ENCODE measurements around the gene TRMT6.

The TRMT6 gene

GRCh38 chr20:5977975-5978374 lies 27.6 kb upstream of the TRMT6 start:
- H3K9me3 ChIP-seq (ENCODE audit: control insufficient read depth, low read length) = no peaks in the 10 kb centered on the region
- peaks cover 64% of the 10 kb centered on the region for H3K36me3 ChIP-seq (ENCODE audit: control insufficient read depth, insufficient read depth, low read length)
- H3K4me1 ChIP-seq (ENCODE audit: control insufficient read depth, insufficient read depth, low read length, poor library complexity, severe bottlenecking) = no peaks in the 10 kb centered on the region
- H3K27ac ChIP-seq (ENCODE audit: low read depth, low read length, severe bottlenecking) = no peak overlapping the region
- H3K4me3 ChIP-seq (ENCODE audit: extremely low read depth, insufficient read depth, low read length, poor library complexity, severe bottlenecking) = no peak overlapping the region
- WGBS, 2 experiments (ENCODE audit: insufficient coverage in 2 of 2) = no CpG with 5 or more reads among the region's 1 CpG

- Histone ChIP-seq H3K9me3 (ENCODE audit: control insufficient read depth, low read length) (no peaks in the 10 kb centered on the region), H3K27ac (ENCODE audit: low read depth, low read length, severe bottlenecking) (no peak overlapping the region), H3K36me3 (ENCODE audit: control insufficient read depth, insufficient read depth, low read length) (peaks cover 67% of the 10 kb centered on the region), H3K4me1 (ENCODE audit: control insufficient read depth, insufficient read depth, low read length, poor library complexity, severe bottlenecking) (no peaks in the 10 kb centered on the region), H3K4me3 (ENCODE audit: extremely low read depth, insufficient read depth, low read length, poor library complexity, severe bottlenecking) (no peak overlapping the region)
- 95 to 100% methylated on average over 1 to 2 of the region's 2 CpGs for WGBS, 2 experiments (ENCODE audit: insufficient coverage in 2 of 2)
Measured at GRCh38 chr20:5977223-5977622, 26.9 kb upstream of the TRMT6 start.

GRCh38 chr20:5975778-5976177 lies 25.4 kb upstream of the TRMT6 start:
- H3K9me3 ChIP-seq (ENCODE audit: control insufficient read depth, low read length) = no peaks in the 10 kb centered on the region
- H3K36me3 ChIP-seq (ENCODE audit: control insufficient read depth, insufficient read depth, low read length) = peaks cover 64% of the 10 kb centered on the region
- 85 to 100% methylated on average over 1 to 2 of the region's 2 CpGs for WGBS, 2 experiments (ENCODE audit: insufficient coverage in 2 of 2)

GRCh38 chr20:5974531-5974930 lies 24.2 kb upstream of the TRMT6 start:
- Histone ChIP-seq H3K36me3 (ENCODE audit: control insufficient read depth, insufficient read depth, low read length) (peaks cover 66% of the 10 kb centered on the region), H3K27ac (ENCODE audit: low read depth, low read length, severe bottlenecking) (no peak overlapping the region), H3K4me1 (ENCODE audit: control insufficient read depth, insufficient read depth, low read length, poor library complexity, severe bottlenecking) (no peaks in the 10 kb centered on the region), H3K9me3 (ENCODE audit: control insufficient read depth, low read length) (no peaks in the 10 kb centered on the region), H3K4me3 (ENCODE audit: extremely low read depth, insufficient read depth, low read length, poor library complexity, severe bottlenecking) (no peak overlapping the region)
- 93 to 100% methylated on average over 1 of the region's 1 CpG for WGBS, 2 experiments (ENCODE audit: insufficient coverage in 2 of 2)

More at GRCh38 chr20:5975778-5976177, 25.4 kb upstream of the TRMT6 start:
- H3K27ac ChIP-seq (ENCODE audit: low read depth, low read length, severe bottlenecking) = no peak overlapping the region
- no peaks in the 10 kb centered on the region for H3K4me1 ChIP-seq (ENCODE audit: control insufficient read depth, insufficient read depth, low read length, poor library complexity, severe bottlenecking)
- no peak overlapping the region for H3K4me3 ChIP-seq (ENCODE audit: extremely low read depth, insufficient read depth, low read length, poor library complexity, severe bottlenecking)

- Histone ChIP-seq H3K36me3 (ENCODE audit: control insufficient read depth, insufficient read depth, low read length) (peaks cover 64% of the 10 kb centered on the region), H3K9me3 (ENCODE audit: control insufficient read depth, low read length) (no peaks in the 10 kb centered on the region), H3K27ac (ENCODE audit: low read depth, low read length, severe bottlenecking) (no peak overlapping the region), H3K4me1 (ENCODE audit: control insufficient read depth, insufficient read depth, low read length, poor library complexity, severe bottlenecking) (no peaks in the 10 kb centered on the region), H3K4me3 (ENCODE audit: extremely low read depth, insufficient read depth, low read length, poor library complexity, severe bottlenecking) (no peak overlapping the region)
- 97 to 100% methylated on average over 3 to 4 of the region's 4 CpGs for WGBS, 2 experiments (ENCODE audit: insufficient coverage in 2 of 2)
Measured at GRCh38 chr20:5973971-5974370, 23.6 kb upstream of the TRMT6 start.

- Histone ChIP-seq H3K9me3 (ENCODE audit: control insufficient read depth, low read length) (no peaks in the 10 kb centered on the region), H3K4me1 (ENCODE audit: control insufficient read depth, insufficient read depth, low read length, poor library complexity, severe bottlenecking) (no peaks in the 10 kb centered on the region), H3K27ac (ENCODE audit: low read depth, low read length, severe bottlenecking) (no peak overlapping the region), H3K4me3 (ENCODE audit: extremely low read depth, insufficient read depth, low read length, poor library complexity, severe bottlenecking) (no peak overlapping the region), H3K36me3 (ENCODE audit: control insufficient read depth, insufficient read depth, low read length) (peaks cover 64% of the 10 kb centered on the region)
- 100% methylated on average over 1 of the region's 2 CpGs for WGBS, 2 experiments (ENCODE audit: insufficient coverage in 2 of 2)
Measured at GRCh38 chr20:5973172-5973571, 22.8 kb upstream of the TRMT6 start.

- peaks cover 59% of the 10 kb centered on the region for H3K36me3 ChIP-seq (ENCODE audit: control insufficient read depth, insufficient read depth, low read length)
- H3K4me3 ChIP-seq (ENCODE audit: extremely low read depth, insufficient read depth, low read length, poor library complexity, severe bottlenecking) = no peak overlapping the region
- H3K4me1 ChIP-seq (ENCODE audit: control insufficient read depth, insufficient read depth, low read length, poor library complexity, severe bottlenecking) = no peaks in the 10 kb centered on the region
- H3K9me3 ChIP-seq (ENCODE audit: control insufficient read depth, low read length) = no peaks in the 10 kb centered on the region
- H3K27ac ChIP-seq (ENCODE audit: low read depth, low read length, severe bottlenecking) = no peak overlapping the region
Measured at GRCh38 chr20:5971203-5971602, 20.9 kb upstream of the TRMT6 start.

- H3K9me3 ChIP-seq (ENCODE audit: control insufficient read depth, low read length) = no peaks in the 10 kb centered on the region
- H3K4me3 ChIP-seq (ENCODE audit: extremely low read depth, insufficient read depth, low read length, poor library complexity, severe bottlenecking) = no peak overlapping the region
- no peak overlapping the region for H3K27ac ChIP-seq (ENCODE audit: low read depth, low read length, severe bottlenecking)
- H3K36me3 ChIP-seq (ENCODE audit: control insufficient read depth, insufficient read depth, low read length) = peaks cover 57% of the 10 kb centered on the region
- 78 to 100% methylated on average over 1 of the region's 2 CpGs for WGBS, 2 experiments (ENCODE audit: insufficient coverage in 2 of 2)
- no peaks in the 10 kb centered on the region for H3K4me1 ChIP-seq (ENCODE audit: control insufficient read depth, insufficient read depth, low read length, poor library complexity, severe bottlenecking)
Measured at GRCh38 chr20:5970381-5970780, 20.0 kb upstream of the TRMT6 start.

GRCh38 chr20:5969940-5970339 lies 19.6 kb upstream of the TRMT6 start:
- Histone ChIP-seq H3K36me3 (ENCODE audit: control insufficient read depth, insufficient read depth, low read length) (peaks cover 59% of the 10 kb centered on the region), H3K27ac (ENCODE audit: low read depth, low read length, severe bottlenecking) (no peak overlapping the region), H3K4me1 (ENCODE audit: control insufficient read depth, insufficient read depth, low read length, poor library complexity, severe bottlenecking) (no peaks in the 10 kb centered on the region), H3K4me3 (ENCODE audit: extremely low read depth, insufficient read depth, low read length, poor library complexity, severe bottlenecking) (no peak overlapping the region), H3K9me3 (ENCODE audit: control insufficient read depth, low read length) (no peaks in the 10 kb centered on the region)

GRCh38 chr20:5969348-5969935 lies 19.1 kb upstream of the TRMT6 start:
- H3K27ac ChIP-seq (ENCODE audit: low read depth, low read length, severe bottlenecking) = no peak overlapping the region
- H3K9me3 ChIP-seq (ENCODE audit: control insufficient read depth, low read length) = no peaks in the 10 kb centered on the region
- 59 to 77% methylated on average over 4 to 5 of the region's 9 CpGs for WGBS, 2 experiments (ENCODE audit: insufficient coverage in 2 of 2)
- H3K4me3 ChIP-seq (ENCODE audit: extremely low read depth, insufficient read depth, low read length, poor library complexity, severe bottlenecking) = no peak overlapping the region
- no peaks in the 10 kb centered on the region for H3K4me1 ChIP-seq (ENCODE audit: control insufficient read depth, insufficient read depth, low read length, poor library complexity, severe bottlenecking)
- H3K36me3 ChIP-seq (ENCODE audit: control insufficient read depth, insufficient read depth, low read length) = peaks cover 61% of the 10 kb centered on the region

- 93 to 100% methylated on average over 1 to 2 of the region's 3 CpGs for WGBS, 2 experiments (ENCODE audit: insufficient coverage in 2 of 2)
- no peaks in the 10 kb centered on the region for H3K4me1 ChIP-seq (ENCODE audit: control insufficient read depth, insufficient read depth, low read length, poor library complexity, severe bottlenecking)
- H3K27ac ChIP-seq (ENCODE audit: low read depth, low read length, severe bottlenecking) = no peak overlapping the region
- peaks cover 64% of the 10 kb centered on the region for H3K36me3 ChIP-seq (ENCODE audit: control insufficient read depth, insufficient read depth, low read length)
- no peaks in the 10 kb centered on the region for H3K9me3 ChIP-seq (ENCODE audit: control insufficient read depth, low read length)
- H3K4me3 ChIP-seq (ENCODE audit: extremely low read depth, insufficient read depth, low read length, poor library complexity, severe bottlenecking) = no peak overlapping the region
Measured at GRCh38 chr20:5968462-5968861, 18.1 kb upstream of the TRMT6 start.
